Cardiac septum (tissue), 1 donor: Measurements from ENCODE around the gene COMMD1. TPM values are rescaled to one million over a fixed set of nuclear protein-coding genes. Genes with fewer than 3 reads are reported as not detected.

Experiments used
- DNase-seq: peaks from one replicate; pipeline ENCODE4 v3.0.0-alpha.2; 2020; ENCODE audit warnings: low spot score
- intact Hi-C: fragments of 100-400 bp; cut with DNase I; formaldehyde crosslinking; loops from one replicate; pipeline ENCODE4 v1.14.0; 2022
- total RNA-seq: library from RNA; stranded (reverse); fragmentation: NEBNext Ultra II Directional; extraction: Animal tissue kit (Norgen Biotek cat#: 25700); gene quantifications from one replicate; pipeline ENCODE4 v1.2.1, GENCODE V29; 2021
- donor health status: DM: no; HTN: no; CAD: no.

The COMMD1 gene
- total RNA-seq, 1 donor from 2014 or later: 56.0 TPM

- intact Hi-C loops: no loop called here
- DNase-seq: no peak
Observed at GRCh38 chr2:61959381-61960293, 54.2 kb downstream of the COMMD1 start.

GRCh38 chr2:61961231-61961901 is 55.9 kb downstream of the COMMD1 start:
- intact Hi-C loops: no loop called here
- DNase-seq: no peak

- DNase-seq: no peak
- intact Hi-C loops: no loop called here
Observed at GRCh38 chr2:61962095-61962984, 56.9 kb downstream of the COMMD1 start.

GRCh38 chr2:61966087-61966727 is 60.7 kb downstream of the COMMD1 start:
- no peak for DNase-seq
- intact Hi-C loops: loop anchor here (5.0 kb wide), 1 partner anchor 34 kb away; no protein-coding TSS in a partner anchor

GRCh38 chr2:61967262-61967661 is 61.8 kb downstream of the COMMD1 start:
- no peak for DNase-seq
- intact Hi-C loops: loop anchor here (5.0 kb wide), 1 partner anchor 35 kb away; no protein-coding TSS in a partner anchor

GRCh38 chr2:61969376-61969775 is 63.9 kb downstream of the COMMD1 start:
- intact Hi-C loops: loop anchor here (5.0 kb wide), 1 partner anchor 37 kb away; no protein-coding TSS in a partner anchor
- no peak for DNase-seq

- intact Hi-C loops: no loop called here
- DNase-seq: no peak
Observed at GRCh38 chr2:61970807-61971556, 65.5 kb downstream of the COMMD1 start.

GRCh38 chr2:61978522-61978921 is 73.0 kb downstream of the COMMD1 start:
- DNase-seq: no peak
- intact Hi-C loops: no loop called here

GRCh38 chr2:61980758-61981157 is 75.3 kb downstream of the COMMD1 start:
- intact Hi-C loops: loop anchor here (10.0 kb wide), 1 partner anchor 794 kb away; no protein-coding TSS in a partner anchor
- DNase-seq: no peak

GRCh38 chr2:61984682-61985081 is 79.2 kb downstream of the COMMD1 start:
- no peak for DNase-seq
- intact Hi-C loops: loop anchor here (5.0 to 10.0 kb wide), 2 partner anchors 308 to 790 kb away; no protein-coding TSS in a partner anchor

- intact Hi-C loops: loop anchor here (5.0 to 10.0 kb wide), 2 partner anchors 304 to 786 kb away; no protein-coding TSS in a partner anchor
- DNase-seq: no peak
Observed at GRCh38 chr2:61988462-61989366, 83.2 kb downstream of the COMMD1 start.

GRCh38 chr2:61993422-61994024 is 88.0 kb downstream of the COMMD1 start:
- DNase-seq: no peak
- intact Hi-C loops: loop anchor here (1.0 to 5.0 kb wide), 4 partner anchors 76 to 419 kb away; partner anchors contain the start of gene B3GNT2

- intact Hi-C loops: loop anchor here (1.0 to 5.0 kb wide), 4 partner anchors 77 to 418 kb away; partner anchors contain the start of gene B3GNT2
Observed at GRCh38 chr2:61994531-61994930, 89.1 kb downstream of the COMMD1 start.

GRCh38 chr2:61995065-61995464 is 89.6 kb downstream of the COMMD1 start:
- intact Hi-C loops: no loop called here

More at GRCh38 chr2:61994531-61994930, 89.1 kb downstream of the COMMD1 start:
- DNase-seq: no peak

GRCh38 chr2:61995515-61995914 is 90.0 kb downstream of the COMMD1 start:
- intact Hi-C loops: no loop called here
- DNase-seq: no peak

More at GRCh38 chr2:61995065-61995464, 89.6 kb downstream of the COMMD1 start:
- no peak for DNase-seq

- intact Hi-C loops: no loop called here
- no peak for DNase-seq
Observed at GRCh38 chr2:61998426-61998825, 93.0 kb downstream of the COMMD1 start.

GRCh38 chr2:62000538-62000937 is 95.1 kb downstream of the COMMD1 start:
- intact Hi-C loops: no loop called here
- no peak for DNase-seq
